Left ventricle myocardium superior (tissue), 1 donor: Measurements from ENCODE around the gene PLA1A. TPM values are rescaled to one million over a fixed set of nuclear protein-coding genes. Genes with fewer than 3 reads are reported as not detected.

Experiments used
- ATAC-seq: fragments of 200-7000 bp; cut with Tn5 transposase; one replicate; pipeline ENCODE4 v1.9.1; 2020; ENCODE audit warnings: mild to moderate bottlenecking, moderate library complexity
- DNase-seq: peaks from one replicate; pipeline ENCODE4 v3.0.0-alpha.2; 2020
- intact Hi-C: fragments of 100-400 bp; cut with micrococcal nuclease; formaldehyde crosslinking; loops from one replicate; pipeline ENCODE4 v1.11.0; 2022
- total RNA-seq: library from RNA; stranded (reverse); fragmentation: NEBNext Ultra II Directional; extraction: Animal tissue kit (Norgen Biotek cat#: 25700); gene quantifications from one replicate; pipeline ENCODE4 v1.2.1, GENCODE V29; 2021
- donor health status: DM: no; HTN: yes; CAD: no; lungs with severe emphysema.

PLA1A gene
- total RNA-seq, 1 donor from 2014 or later: 1.3 TPM

DNA sequence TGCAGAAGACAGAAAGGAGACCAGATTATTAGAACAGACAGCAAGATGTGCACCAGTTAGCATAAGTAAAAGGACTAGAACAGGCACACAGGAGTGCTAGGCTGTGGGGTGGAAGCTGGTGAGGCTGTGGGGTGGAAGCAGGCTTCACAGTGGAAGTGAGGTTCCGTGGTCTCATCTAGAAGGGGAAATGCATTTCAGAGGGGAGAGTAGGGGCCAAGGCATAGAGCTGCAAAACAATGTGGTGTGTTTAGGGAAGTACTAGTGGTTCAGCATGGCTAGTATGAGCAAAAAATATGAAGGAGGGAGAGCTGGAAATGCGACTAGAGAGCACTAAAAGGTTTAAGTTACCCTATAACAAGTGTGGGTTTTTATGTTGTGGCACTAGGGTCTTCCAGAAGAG is 56.2 kb downstream of the PLA1A start:
- ATAC-seq (no peak), DNase-seq (no peak)
- intact Hi-C loops: no loop called here

DNA sequence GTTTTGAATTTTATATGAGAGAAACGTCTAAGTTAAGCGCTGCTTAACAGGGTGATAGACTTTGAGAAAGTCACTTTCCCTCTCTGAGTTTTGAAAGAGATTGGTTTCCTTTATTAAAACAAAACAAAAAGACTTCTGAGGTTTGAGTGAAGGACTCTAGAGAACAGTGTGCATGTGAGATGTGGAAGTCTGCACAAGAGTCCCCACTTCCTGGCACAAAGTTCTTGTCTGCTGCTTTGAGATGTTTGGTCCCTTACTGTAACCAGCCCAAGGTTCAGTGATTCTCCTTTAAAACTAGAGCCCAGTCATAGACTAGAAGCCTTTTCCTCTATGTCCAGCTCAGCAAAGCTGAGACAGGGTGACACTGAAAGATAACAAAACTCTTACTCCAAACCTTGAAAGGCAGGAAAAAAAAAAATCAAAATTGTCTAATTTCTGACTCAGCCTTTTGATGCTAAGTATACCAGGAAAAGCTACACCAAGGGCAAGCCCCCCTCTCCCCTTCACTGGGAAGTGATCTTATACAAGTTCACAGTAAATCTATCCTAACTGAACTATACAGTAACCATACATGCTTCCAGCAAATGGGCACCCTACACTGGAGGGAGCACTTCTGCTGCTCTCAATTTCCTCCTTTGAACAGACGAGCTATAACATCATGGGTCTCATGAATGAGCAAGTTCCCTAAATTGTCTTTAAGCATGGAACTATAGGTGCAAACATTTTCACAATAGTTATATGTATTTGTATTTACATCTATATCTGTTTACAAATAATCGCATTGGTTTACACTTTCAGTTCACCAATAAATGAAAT is 60.4 kb downstream of the PLA1A start:
- intact Hi-C loops: no loop called here
- ATAC-seq: no peak

DNA sequence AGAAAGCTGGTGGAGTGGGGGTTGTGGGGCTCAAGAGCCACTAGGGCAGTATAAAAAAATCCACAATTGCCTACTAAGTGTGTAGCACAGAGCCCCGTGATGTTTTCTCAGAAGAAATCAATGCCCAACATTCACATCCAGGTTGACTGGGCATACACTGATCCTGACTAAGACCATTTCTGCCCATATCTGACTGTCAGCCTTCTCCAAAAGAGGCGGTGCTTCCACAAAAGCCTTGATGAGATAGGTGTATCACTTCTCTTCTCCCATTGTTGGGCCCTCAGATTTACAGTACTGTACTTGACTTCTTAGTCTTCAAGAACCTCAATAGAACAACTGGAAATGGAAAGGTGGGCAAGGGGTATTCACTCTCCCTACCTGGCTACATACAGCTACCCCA is 61.3 kb downstream of the PLA1A start:
- no peak for DNase-seq
- intact Hi-C loops: no loop called here
- peak; percentile 40 for ATAC-seq

More for the DNA sequence above, 60.4 kb downstream of the PLA1A start:
- DNase-seq: no peak

DNA sequence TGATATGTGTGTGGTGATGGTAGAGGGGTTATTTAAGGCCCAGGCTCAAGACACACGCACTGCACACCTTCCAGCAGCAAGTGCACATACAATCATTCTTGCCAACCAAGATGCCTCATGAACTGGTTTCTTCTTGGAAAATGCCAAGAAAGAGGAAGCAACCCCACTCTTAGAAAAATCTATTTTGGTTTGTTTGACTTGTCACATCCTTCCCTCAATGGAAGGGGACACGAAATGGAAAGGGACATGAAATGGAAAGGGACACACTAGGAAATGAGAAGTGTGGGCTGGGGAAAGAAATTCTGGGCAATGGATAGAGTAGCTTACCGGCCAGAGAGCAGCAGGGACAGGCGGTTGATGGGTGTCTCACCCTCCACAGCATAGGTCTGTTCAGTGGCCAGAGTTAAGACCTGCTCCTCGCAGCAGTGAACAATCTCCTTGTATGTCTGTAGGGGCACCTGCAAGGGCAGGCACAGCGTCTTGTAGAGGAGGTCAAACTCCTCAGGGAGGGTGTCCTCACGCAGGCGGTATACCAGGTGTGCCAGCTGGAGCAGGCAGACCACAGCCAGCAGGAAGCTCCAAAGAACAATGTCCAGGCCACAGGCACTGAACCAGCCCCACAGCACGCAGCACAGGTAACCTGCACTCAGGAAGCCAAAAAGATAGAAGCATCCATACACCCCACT is 62.1 kb downstream of the PLA1A start:
- DNase-seq: peak; percentile 35
- intact Hi-C loops: no loop called here

DNA sequence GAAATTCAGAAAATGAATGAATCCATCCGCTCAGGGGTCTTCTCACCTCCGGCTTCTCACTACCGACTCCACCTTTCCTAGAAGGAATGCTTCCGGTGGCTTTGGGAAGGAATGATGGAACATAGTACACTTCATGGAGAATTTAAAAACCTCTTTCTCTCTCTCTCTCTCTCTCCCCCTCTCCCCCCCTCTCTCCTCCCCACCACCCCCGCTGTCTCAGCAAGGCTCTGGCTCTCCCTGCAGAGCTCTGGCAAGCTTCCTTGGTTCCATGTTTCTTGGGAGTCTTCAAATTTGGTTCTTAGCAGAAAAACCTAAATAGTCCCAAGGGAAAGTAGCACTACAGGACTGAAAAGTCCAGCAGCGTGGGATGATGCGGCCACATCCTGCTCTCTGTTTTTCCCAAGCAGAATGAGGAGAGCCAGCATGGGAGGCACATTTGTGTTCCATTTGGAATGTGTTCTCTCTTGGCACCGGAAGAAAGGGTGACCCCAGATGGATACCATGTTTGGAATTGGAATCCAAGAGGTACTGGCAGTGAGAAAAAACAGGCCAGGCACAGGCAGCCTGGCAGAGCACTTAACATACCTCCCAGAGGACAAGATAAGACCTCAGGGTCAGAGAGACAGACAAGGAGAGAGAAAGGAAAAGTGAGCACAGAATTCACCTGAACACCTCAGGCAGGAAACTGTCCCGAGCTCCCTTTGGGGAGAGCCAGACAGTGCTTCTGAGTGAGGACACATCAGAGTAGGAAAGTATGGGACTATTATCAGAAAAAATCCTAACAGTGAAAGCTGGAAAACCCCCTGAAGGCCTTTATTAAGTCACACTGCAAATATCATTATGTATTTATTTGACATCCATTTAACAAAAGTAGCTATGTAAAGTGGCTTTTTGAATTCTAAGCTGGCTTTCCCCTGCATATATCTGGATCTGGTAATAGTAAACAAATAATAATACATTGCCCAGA is 63.1 kb downstream of the PLA1A start, which contains the start of gene POPDC2:
Gene POPDC2 (minus strand): TSS at position 116 of the 967 bp plus-strand sequence. CDS start 166 bp downstream, outside the sequence.
- peak; percentile 86 for ATAC-seq
- intact Hi-C loops: no loop called here
- DNase-seq: peak; percentile 52

More for the DNA sequence above, 62.1 kb downstream of the PLA1A start:
- ATAC-seq: peak; percentile 25

DNA sequence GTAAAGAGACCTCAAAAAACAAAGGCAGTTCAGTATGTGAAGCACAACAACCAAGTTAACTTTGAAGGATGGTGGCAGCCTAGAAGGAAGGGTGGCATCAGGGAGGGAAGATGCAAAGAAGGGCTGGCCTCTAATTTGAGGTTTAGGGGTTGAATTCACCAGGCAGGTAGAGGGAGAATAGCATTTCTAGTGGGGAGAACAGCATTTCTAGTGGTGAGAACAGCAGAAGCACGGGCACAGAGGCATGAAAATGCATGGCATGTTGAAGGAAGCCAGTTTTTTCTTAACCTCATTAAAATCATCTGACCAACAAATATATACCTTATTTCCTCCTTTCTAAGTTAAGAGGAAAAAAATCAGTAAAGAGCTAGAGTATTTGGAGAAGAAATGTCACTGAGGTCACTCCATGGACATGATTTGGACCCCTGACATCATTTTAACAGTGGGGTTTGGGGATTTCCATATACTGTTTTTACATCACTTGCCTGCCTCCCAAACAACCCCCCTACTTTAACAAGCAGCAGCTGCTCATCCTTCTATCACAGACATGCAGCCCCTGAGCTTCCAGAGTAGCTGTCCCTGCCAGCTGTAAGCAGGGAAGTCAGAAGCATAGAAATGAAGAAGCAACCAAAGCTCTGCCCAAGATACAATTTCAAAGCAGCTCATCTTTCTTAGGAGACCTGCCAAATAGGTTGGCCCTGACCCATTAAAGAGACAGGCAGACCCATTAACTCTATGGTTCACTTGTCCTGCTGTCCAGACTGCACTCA is 65.1 kb downstream of the PLA1A start:
- DNase-seq (no peak), ATAC-seq (no peak)
- intact Hi-C loops: no loop called here

DNA sequence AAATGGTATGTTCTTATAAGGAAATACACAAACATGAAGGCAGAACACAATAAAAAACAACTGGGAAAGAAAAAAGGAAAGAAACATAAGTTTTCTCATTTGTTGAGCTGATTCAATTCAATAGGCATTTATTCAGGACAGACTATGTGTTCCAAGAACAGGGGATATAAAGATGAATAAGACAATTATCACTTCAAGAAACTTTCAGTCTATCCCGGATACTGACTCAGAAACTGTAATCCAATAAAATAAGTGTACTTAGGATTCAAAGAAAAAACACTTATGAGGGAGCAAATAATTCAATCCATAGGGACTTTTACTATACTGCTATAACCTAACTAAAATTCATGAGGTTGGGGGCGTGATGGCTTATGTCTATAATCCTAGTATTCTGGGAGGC is 66.2 kb downstream of the PLA1A start:
- DNase-seq (no peak), ATAC-seq (no peak)
- intact Hi-C loops: no loop called here

DNA sequence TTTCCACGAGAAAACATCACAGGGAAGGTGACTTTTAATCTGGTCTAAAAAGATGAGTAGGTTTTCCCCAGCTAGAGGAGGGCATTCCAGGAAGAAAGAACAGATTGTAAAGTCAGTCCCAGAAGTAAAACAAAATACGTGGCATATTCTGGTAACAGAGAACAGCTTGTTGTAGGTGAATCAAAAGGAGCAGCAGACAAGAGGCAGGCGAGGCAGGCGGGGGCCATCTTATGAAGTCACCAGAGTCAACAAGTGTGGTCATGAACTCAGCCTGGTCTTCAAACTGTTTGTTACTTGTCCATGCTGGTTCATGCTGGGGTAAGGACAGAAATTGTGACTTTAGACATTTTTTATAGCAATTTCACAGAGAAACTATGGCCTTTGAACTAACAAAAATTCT is 66.7 kb downstream of the PLA1A start:
- DNase-seq: no peak
- intact Hi-C loops: no loop called here
- ATAC-seq: no peak

DNA sequence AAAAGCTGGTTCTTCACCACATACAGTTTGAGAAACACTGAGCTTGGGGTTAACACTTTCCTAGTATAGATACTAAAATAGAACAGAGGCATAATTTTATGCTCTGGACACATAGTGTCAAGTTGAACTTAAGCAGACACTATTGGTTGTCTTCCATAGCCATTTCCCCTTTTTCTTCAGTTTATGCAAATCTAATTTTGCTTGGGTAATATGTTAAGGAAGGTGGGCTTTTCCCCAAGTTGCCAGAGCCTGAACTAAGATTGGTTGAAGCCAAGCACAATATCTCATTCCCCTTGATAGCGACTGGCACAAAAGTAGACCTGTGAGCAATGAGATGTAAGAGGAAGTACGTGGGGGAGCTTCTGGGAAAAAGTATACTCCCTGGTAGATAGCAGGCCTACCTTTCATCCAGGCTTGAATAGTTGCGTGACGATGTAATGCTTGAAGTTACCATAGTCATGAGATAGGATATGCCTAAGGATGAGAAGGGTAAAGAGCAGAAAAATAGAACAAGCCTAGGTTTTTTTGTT is 67.2 kb downstream of the PLA1A start:
- ATAC-seq: peak; percentile 5
- intact Hi-C loops: no loop called here
- no peak for DNase-seq

DNA sequence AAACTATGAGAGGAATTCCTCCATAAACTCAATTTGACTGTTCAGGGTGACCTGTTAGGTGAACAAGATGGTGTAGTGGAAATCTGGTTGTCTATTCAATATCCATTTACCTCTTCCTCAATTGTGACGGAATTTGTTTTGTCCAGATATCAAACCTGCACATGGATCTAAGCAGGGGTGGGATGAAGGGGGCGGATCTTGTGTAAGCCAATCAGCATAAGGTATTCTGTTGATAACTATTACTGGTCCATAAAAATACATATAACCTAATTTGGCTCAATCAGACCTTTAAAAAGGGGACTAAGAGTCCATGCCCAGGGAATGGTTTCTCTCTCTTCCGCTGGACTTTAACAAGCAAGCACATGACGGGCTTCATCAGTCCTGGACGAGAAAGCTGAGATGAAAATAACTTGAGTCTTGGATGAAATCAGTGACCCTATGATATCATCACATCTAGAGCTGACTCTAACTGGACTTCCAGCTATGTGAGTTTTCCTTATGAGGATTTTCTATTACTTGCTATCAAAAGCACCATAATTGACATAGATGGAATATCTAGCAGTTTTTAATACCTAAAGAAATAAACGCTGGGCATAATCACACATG is 68.4 kb downstream of the PLA1A start:
- no peak for DNase-seq
- peak; percentile 46 for ATAC-seq
- intact Hi-C loops: no loop called here

DNA sequence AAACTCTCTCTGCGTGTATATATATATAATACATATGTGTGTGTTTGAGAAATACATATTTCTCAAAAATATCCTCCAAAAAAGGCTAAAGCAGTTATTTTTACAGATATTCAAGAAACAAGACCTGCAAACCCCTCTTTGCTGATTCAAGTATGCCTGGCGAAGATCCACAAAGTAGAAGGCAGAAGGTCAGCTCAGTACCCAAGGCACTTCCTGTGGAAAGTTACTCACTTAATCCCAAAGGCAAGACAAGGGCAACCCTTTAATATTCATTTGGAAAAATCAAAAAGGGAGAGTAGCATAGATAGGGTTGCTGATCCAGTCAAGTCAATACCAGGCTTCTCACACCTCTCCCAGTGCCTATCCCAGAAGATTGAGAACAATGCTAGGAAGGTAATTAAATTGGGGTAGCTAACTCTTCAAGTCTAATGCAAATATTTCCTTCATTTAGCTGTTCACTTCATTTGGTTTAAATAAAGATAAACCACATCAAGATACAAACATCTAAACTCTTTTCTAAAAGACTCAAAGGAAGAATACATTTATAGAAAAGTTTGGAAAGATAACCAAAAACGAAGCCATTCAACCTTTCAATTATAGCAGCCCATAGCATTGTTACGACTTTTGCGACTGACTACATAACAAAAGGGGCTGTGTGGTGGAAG is 72.4 kb downstream of the PLA1A start:
- intact Hi-C loops: no loop called here
- ATAC-seq (no peak), DNase-seq (no peak)

DNA sequence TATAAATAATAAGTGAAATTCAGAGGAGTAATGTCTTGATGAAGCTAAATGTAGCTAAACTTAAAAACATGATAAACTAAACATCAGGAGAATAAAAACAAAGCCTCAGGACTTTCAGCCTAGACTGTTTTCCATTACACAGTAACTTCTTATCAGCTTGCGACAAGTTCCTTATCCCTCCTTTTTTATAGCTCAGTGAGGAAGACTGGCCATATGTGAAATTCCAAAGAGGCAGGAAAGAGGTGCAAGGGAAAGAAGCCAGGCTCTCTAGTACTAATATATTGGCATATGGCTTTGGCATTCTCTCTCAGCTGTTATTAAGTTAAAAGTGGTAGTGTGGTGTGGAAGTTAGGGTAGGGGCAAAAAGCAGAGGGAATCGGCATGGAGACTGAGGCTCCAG is 75.1 kb downstream of the PLA1A start:
- intact Hi-C loops: no loop called here
- ATAC-seq (peak; percentile 40), DNase-seq (no peak)

DNA sequence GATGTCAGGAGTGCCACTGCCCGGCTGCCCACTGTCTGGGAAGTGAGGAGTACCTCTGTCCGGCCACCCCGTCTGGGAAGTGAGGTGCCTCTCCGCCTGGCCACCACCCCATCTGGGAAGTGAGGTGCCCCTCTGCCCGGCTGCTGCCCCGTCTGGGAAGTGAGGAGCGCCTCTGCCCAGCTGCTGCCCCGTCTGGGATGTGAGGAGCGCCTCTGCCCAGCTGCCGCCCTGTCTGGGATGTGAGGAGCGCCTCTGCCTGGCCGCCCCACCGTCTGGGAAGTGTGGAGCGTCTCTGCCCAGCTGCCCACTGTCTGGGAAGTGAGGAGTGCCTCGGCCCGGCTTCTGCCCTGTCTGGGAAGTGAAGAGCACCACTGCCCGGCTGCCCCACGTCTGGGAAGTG is 76.2 kb downstream of the PLA1A start:
- DNase-seq: peak; percentile 35
- intact Hi-C loops: no loop called here
- no peak for ATAC-seq

DNA sequence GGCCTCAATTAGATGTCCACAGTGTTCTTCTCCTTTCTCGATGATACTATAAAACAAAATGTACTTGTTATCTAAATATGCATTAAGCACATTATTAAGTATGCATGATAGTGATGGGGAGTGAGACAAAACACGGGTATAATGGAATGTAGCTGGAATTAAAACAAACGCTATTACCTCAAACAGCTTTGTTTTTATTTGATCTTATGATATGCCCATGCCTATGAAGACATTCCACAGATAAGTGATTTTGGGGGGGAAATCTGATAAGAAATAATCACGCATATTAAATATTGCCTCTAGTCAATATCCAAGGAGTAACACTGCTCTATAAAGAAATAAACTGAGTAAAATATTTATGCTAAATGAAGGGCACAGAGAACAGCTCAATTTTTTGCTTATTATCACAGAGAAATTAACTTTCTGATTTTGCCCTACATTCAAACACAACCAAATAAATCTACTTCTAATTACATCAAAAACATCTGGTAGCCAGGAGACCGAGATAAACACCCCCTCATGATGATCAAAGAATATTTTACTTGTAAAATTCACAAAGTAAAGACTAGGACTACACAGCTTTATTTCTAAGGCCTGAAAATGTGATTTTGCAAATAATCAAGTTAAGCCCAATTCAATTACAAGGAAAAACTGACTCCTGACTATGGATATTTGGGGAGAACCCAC is 77.6 kb downstream of the PLA1A start:
- intact Hi-C loops: no loop called here

DNA sequence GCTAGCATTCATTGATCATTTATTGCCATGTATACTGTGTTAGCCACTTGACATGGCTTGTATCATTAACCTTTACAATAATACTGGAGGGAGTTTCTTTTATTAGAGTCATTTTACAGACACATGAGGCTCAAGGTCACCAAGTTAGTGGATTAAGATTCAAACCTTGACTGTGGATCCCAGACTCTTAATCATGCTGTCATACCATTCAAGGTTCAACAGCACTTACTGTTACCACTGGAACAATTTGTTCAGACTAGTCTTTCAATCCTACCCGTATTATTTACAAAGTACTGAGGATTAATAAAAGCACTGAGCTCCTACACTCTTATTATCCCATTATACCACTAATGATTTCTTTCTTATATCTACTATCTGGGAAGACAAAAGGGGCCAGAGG is 78.3 kb downstream of the PLA1A start:
- ATAC-seq (peak; percentile 4), DNase-seq (no peak)
- intact Hi-C loops: no loop called here

More for the DNA sequence above, 77.6 kb downstream of the PLA1A start:
- ATAC-seq: no peak
- no peak for DNase-seq

DNA sequence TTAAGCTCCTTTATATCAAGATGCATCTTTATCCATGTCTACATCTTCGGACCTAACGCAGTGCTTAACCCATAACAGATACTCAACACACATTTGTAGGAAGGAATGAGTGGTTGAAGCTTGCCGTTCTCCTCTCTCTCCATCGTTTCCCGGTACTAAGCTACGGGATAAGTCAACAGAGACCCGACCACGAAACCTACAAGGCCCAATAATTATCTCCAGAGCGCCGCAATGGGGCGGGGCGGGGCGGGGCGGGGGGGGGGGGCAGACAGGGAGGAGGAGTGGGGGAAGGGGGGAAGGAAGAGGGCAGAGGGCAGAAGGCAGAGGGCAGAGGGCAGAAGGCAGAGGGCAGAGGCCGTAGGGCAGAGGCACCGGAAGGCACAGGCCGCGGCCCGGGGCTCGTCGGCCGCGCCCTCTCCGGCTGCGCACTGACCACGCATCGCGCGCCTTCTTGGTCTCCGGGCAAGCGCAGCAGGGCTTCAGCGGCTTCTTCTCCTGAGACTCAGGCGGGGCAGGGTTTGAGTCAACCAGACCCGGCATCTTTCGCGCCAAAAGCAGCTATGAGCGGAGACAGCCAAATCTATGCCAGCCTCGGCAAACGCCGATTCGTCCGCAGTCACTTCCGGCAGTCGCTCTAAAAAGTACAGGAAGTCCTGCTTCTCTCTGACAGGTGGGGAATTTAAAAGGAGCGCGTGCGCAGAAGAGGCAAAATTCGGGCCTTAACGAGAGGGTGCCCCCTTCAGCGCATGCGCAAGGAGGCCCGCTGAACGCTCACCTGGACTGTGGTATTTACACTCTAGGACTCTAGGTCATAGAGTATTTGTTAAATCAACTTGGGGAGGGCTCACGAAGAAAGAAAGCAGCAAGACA is 79.3 kb downstream of the PLA1A start, which contains the start of gene COX17:
Gene COX17 (minus strand): TSS at position 636 of the 870 bp plus-strand sequence. CDS start 96 bp downstream, at position 540.
- ATAC-seq: peak; percentile 89
- intact Hi-C loops: no loop called here

More for the DNA sequence above, 79.3 kb downstream of the PLA1A start, which contains the start of gene COX17:
- peak; percentile 94 for DNase-seq
